Suprapubic skin (tissue), 4 donors: Measurements from ENCODE around the gene JAKMIP1. TPM values are rescaled to one million over a fixed set of nuclear protein-coding genes. Genes with fewer than 3 reads are reported as not detected.

ENCODE experiments used
- DNase-seq, 2 donors: peaks; one replicate each; pipeline ENCODE4 v3.0.0-alpha.2; 2019; ENCODE audit warnings: low spot score in 2 of 2
- H3K27ac ChIP-seq: fragments of 200-600 bp; sonication (generic); one replicate; pipeline ENCODE4 v1.5.1; 2019
- H3K27me3 ChIP-seq: fragments of 200-600 bp; sonication (generic); one replicate; pipeline ENCODE4 v1.5.1; 2019
- H3K36me3 ChIP-seq: fragments of 200-600 bp; sonication (generic); one replicate; pipeline ENCODE4 v1.5.1; 2019
- H3K4me1 ChIP-seq: fragments of 200-600 bp; sonication (generic); one replicate; pipeline ENCODE4 v1.5.1; 2019
- H3K4me3 ChIP-seq: fragments of 200-600 bp; sonication (generic); one replicate; pipeline ENCODE4 v1.5.1; 2019; ENCODE audit warnings: mild to moderate bottlenecking
- H3K9me3 ChIP-seq: fragments of 200-600 bp; sonication (generic); one replicate; pipeline ENCODE4 v1.5.1; 2019
- EP300 ChIP-seq: sonication (generic); formaldehyde crosslinking; IDR thresholded peaks from one replicate; pipeline ENCODE4 v1.6.1; 2017; ENCODE audit warnings: antibody characterized with exemption
- POLR2A ChIP-seq, 2 donors: fragments of 450-650 bp; IDR thresholded peaks; one replicate each; pipeline ENCODE4 v1.6.1; 2017; ENCODE audit warnings: antibody characterized with exemption in 2 of 2, mild to moderate bottlenecking in 2 of 2, moderate library complexity in 2 of 2
- POLR2AphosphoS5 ChIP-seq, 3 donors: sonication (generic); formaldehyde crosslinking; IDR thresholded peaks; one replicate each; pipeline ENCODE4 v1.6.1; 2017; ENCODE audit warnings: antibody characterized with exemption in 3 of 3
- WGBS: methylation state at CpG from one replicate; pipeline ENCODE4 v1.1.5; 2018; 5-methylcytosine and 5-hydroxymethylcytosine counted together
- total RNA-seq, 4 donors: library from RNA; depleted of rRNA; stranded (reverse); fragments of >200 nt; gene quantifications; one replicate each; pipeline ENCODE4 v1.1.0, GENCODE V29; 2016
- TF ChIP-seq, protein P1 (sequence below), 2 donors: fragments of 200-600 bp in 1 of 2; fragments of 450-650 bp in 1 of 2; sonication (generic) in 1 of 2; IDR thresholded peaks; one replicate each; pipeline ENCODE4 v1.5.1; 2016 to 2019; ENCODE audit warnings: antibody characterized with exemption in 2 of 2, mild to moderate bottlenecking in 1 of 2, moderate library complexity in 1 of 2

Gene JAKMIP1
- total RNA-seq, 4 donors from 2014 or later: 0.24 TPM; not detected in 3

DNA sequence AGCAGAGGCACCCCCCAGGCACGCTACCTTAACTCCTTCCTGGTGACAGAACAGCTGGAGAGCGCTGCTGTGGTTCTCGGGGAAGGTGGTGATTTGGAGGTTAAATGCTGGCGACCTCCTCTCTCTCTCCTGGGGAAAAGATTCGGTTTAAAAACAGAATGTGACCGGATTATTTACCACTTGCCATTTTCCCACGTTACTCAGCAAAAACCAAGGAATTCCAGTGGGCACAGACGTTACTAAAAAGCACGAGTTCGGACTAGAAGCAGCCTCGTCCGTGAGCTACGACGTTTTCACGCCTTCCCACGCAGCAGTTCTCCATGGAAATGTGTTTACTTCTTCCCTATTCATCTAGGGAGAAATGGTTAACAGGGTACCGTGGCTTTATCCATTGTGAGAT lies 149.8 kb downstream of the JAKMIP1 start:
- no peak for TF ChIP-seq POLR2A (IDR thresholded peaks at IDR 0.05)
- TF ChIP-seq, protein P1, sequence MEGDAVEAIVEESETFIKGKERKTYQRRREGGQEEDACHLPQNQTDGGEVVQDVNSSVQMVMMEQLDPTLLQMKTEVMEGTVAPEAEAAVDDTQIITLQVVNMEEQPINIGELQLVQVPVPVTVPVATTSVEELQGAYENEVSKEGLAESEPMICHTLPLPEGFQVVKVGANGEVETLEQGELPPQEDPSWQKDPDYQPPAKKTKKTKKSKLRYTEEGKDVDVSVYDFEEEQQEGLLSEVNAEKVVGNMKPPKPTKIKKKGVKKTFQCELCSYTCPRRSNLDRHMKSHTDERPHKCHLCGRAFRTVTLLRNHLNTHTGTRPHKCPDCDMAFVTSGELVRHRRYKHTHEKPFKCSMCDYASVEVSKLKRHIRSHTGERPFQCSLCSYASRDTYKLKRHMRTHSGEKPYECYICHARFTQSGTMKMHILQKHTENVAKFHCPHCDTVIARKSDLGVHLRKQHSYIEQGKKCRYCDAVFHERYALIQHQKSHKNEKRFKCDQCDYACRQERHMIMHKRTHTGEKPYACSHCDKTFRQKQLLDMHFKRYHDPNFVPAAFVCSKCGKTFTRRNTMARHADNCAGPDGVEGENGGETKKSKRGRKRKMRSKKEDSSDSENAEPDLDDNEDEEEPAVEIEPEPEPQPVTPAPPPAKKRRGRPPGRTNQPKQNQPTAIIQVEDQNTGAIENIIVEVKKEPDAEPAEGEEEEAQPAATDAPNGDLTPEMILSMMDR (IDR thresholded peaks at IDR 0.05): no peak
- no peak for TF ChIP-seq EP300
- TF ChIP-seq POLR2AphosphoS5 (IDR thresholded peaks at IDR 0.05): no peak
- H3K27ac ChIP-seq: no peak overlapping the region
- no peak for DNase-seq
- H3K9me3 ChIP-seq: no peaks in the 10 kb centered on the region
- WGBS: 61% methylated on average over 17 of the region's 17 CpGs
- H3K36me3 ChIP-seq: no peaks in the 10 kb centered on the region
- peaks cover 28% of the 10 kb centered on the region for H3K27me3 ChIP-seq
- H3K4me1 ChIP-seq: no peaks in the 10 kb centered on the region
- no peak overlapping the region for H3K4me3 ChIP-seq

DNA sequence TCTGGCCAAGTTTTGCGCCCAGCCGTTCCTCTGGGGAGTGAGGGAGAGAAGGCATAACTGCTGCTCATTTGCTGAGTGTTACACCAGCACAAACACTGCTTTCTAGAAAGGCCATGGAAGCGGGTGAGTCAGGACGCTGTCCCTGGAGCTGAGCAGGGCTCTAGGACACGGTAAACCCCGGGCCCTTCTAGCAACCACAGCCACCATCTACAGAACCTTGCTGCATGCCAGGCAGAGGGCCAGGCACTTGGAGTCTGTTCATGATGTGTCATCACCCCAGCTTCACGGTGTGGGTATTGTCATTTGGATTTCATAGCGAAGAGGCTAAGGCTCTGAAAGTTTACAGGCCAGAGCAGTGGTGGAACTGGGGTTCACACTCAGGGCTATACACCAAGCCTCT lies 150.4 kb downstream of the JAKMIP1 start:
- WGBS: 75% methylated on average over 8 of the region's 8 CpGs
- H3K36me3 ChIP-seq: no peaks in the 10 kb centered on the region
- no peak for TF ChIP-seq POLR2A (IDR thresholded peaks at IDR 0.05)
- TF ChIP-seq, protein P1 (IDR thresholded peaks at IDR 0.05): no peak
- no peak for TF ChIP-seq POLR2AphosphoS5 (IDR thresholded peaks at IDR 0.05)
- no peak for TF ChIP-seq EP300

DNA sequence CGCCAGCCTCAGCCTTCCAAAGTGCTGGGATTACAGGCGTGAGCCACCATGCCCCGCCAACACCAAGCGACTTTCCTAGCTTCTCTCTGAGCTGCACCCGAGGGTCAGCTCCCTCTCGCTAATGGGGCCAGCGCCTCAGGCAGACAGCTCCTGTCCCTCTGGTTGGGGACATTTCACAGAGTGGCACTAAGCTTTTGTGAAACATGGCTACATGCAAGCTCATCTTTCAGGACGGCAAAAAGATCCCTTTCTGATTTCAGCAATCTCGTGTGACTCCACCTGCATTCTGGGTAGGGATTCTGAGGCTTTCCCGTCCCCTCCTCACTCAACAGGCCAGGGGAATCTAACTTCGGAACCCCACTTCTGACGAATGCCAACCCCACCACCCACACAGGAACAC lies 151.1 kb downstream of the JAKMIP1 start:
- no peak for DNase-seq
- H3K27ac ChIP-seq: no peak overlapping the region
- H3K27me3 ChIP-seq: peaks cover 39% of the 10 kb centered on the region
- H3K36me3 ChIP-seq: no peaks in the 10 kb centered on the region
- H3K4me3 ChIP-seq: no peak overlapping the region
- TF ChIP-seq, protein P1 (IDR thresholded peaks at IDR 0.05): no peak
- no peak for TF ChIP-seq POLR2A (IDR thresholded peaks at IDR 0.05)
- TF ChIP-seq EP300: no peak
- no peak for TF ChIP-seq POLR2AphosphoS5 (IDR thresholded peaks at IDR 0.05)
- no peaks in the 10 kb centered on the region for H3K4me1 ChIP-seq
- 80% methylated on average over 10 of the region's 12 CpGs for WGBS
- no peaks in the 10 kb centered on the region for H3K9me3 ChIP-seq

More for the DNA sequence above, 150.4 kb downstream of the JAKMIP1 start:
- H3K4me3 ChIP-seq: no peak overlapping the region
- H3K4me1 ChIP-seq: no peaks in the 10 kb centered on the region
- H3K27me3 ChIP-seq: peaks cover 32% of the 10 kb centered on the region
- DNase-seq: no peak
- H3K27ac ChIP-seq: no peak overlapping the region
- H3K9me3 ChIP-seq: no peaks in the 10 kb centered on the region

DNA sequence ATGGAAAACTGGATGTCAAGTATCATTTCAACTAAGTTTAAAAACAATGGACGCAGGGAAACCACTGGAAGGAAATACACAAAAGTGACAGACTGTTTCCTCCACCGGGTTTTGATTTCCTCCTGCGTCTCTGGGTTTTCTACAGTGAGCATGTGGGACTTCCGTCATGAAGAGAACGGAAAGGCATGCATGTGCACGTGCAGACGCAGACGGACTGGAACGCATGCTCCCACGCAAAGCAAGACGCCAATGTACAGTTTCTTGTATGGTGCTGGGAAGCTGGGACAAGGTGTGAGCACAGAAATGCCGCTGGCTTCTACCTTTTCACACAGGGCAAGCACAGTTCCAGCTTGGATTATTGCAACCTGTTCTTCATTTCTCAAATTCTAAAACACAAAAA lies 151.8 kb downstream of the JAKMIP1 start:
- Histone ChIP-seq H3K27me3 (peaks cover 46% of the 10 kb centered on the region), H3K27ac (no peak overlapping the region), H3K4me3 (no peak overlapping the region), H3K4me1 (no peaks in the 10 kb centered on the region), H3K9me3 (no peaks in the 10 kb centered on the region), H3K36me3 (no peaks in the 10 kb centered on the region)
- DNase-seq: no peak
- 66% methylated on average over 12 of the region's 12 CpGs for WGBS
- TF ChIP-seq, protein P1 (IDR thresholded peaks at IDR 0.05): no peak
- TF ChIP-seq POLR2A (IDR thresholded peaks at IDR 0.05) (no peak), EP300 (no peak), POLR2AphosphoS5 (IDR thresholded peaks at IDR 0.05) (no peak)

DNA sequence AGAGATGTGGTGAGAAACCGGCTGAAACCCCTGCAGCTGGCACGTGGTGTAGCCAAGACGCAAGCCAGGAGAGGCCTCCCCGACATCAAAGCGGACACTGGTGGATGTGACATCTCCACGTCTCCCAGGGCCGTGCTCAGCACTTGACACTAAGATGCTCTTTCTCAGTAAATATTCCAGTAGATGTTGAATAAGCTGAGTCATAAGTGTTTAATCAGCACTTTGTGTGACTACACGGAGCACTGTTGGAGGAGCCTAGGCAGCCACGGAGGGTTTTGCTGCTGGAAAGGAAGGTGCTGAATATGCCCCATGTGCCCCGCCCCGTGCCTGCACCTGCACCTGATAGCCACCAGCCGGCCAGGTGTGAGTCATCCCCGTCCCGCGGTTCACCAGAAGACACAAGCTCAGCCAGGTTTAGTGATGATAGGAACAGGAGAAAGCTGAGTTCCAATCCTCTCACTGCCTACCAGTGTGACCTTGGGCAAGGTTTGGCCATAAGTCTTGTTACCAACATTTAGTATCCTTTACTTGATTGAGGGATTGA lies 153.1 kb downstream of the JAKMIP1 start:
- Histone ChIP-seq H3K9me3 (no peaks in the 10 kb centered on the region), H3K27ac (no peak overlapping the region), H3K4me3 (no peak overlapping the region), H3K27me3 (peaks cover 57% of the 10 kb centered on the region), H3K36me3 (no peaks in the 10 kb centered on the region), H3K4me1 (no peaks in the 10 kb centered on the region)
- no peak for DNase-seq
- TF ChIP-seq EP300 (no peak), POLR2AphosphoS5 (IDR thresholded peaks at IDR 0.05) (no peak), POLR2A (IDR thresholded peaks at IDR 0.05) (no peak)
- TF ChIP-seq, protein P1 (IDR thresholded peaks at IDR 0.05): no peak
- WGBS: 70% methylated on average over 14 of the region's 15 CpGs
